Type B pancreatic cell (in vitro differentiated cells): ENCODE measurements around the gene TRMT1. TPM values are rescaled to one million over a fixed set of nuclear protein-coding genes. Genes with fewer than 3 reads are reported as not detected.

Source experiments
- DNase-seq: peaks from one replicate; pipeline ENCODE4 v3.0.0; 2021; ENCODE audit warnings: mixed read lengths; ENCODE audit not compliant: unreplicated experiment; ENCODE audit errors: extremely low spot score
- H3K27ac Mint-ChIP-seq: 2 replicates; pipeline ENCODE4 v1.8.0; 2021; ENCODE audit warnings: mild to moderate bottlenecking, mixed read lengths
- H3K27me3 Mint-ChIP-seq: 2 replicates; pipeline ENCODE4 v1.8.0; 2021; ENCODE audit warnings: mixed read lengths
- H3K36me3 Mint-ChIP-seq: 2 replicates; pipeline ENCODE4 v1.8.0; 2021; ENCODE audit warnings: mixed read lengths
- H3K4me1 Mint-ChIP-seq: one replicate; pipeline ENCODE4 v1.8.0; 2021; ENCODE audit warnings: mixed read lengths; ENCODE audit not compliant: unreplicated experiment
- H3K4me3 Mint-ChIP-seq: 2 replicates; pipeline ENCODE4 v1.8.0; 2021; ENCODE audit warnings: mild to moderate bottlenecking, mixed read lengths
- H3K9me3 Mint-ChIP-seq: 2 replicates; pipeline ENCODE4 v1.8.0; 2021; ENCODE audit warnings: mixed read lengths
- total RNA-seq: library from RNA; stranded (reverse); gene quantifications from 2 replicates; pipeline ENCODE4 v1.2.1, GENCODE V29; 2021; ENCODE audit warnings: low replicate concordance
- TF ChIP-seq, protein P1 (sequence below): fragments of 200-600 bp; sonication (generic); conservative IDR thresholded peaks from 2 replicates; pipeline ENCODE4 v1.5.0; 2021; ENCODE audit warnings: antibody characterized with exemption, mild to moderate bottlenecking

TRMT1 gene
- total RNA-seq, 1 donor from 2014 or later = 69.7 TPM

- H3K4me3 Mint-ChIP-seq = peak within 1 kb of the TSS; percentile 98
- TF ChIP-seq, protein P1, sequence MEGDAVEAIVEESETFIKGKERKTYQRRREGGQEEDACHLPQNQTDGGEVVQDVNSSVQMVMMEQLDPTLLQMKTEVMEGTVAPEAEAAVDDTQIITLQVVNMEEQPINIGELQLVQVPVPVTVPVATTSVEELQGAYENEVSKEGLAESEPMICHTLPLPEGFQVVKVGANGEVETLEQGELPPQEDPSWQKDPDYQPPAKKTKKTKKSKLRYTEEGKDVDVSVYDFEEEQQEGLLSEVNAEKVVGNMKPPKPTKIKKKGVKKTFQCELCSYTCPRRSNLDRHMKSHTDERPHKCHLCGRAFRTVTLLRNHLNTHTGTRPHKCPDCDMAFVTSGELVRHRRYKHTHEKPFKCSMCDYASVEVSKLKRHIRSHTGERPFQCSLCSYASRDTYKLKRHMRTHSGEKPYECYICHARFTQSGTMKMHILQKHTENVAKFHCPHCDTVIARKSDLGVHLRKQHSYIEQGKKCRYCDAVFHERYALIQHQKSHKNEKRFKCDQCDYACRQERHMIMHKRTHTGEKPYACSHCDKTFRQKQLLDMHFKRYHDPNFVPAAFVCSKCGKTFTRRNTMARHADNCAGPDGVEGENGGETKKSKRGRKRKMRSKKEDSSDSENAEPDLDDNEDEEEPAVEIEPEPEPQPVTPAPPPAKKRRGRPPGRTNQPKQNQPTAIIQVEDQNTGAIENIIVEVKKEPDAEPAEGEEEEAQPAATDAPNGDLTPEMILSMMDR = no peak
- no peaks in the 10 kb centered on the region for H3K27me3 Mint-ChIP-seq
- DNase-seq = peak; percentile 97
- H3K9me3 Mint-ChIP-seq = no peaks in the 10 kb centered on the region
- H3K36me3 Mint-ChIP-seq = no peaks in the 10 kb centered on the region
- peak within 1 kb of the TSS; percentile 92 for H3K27ac Mint-ChIP-seq
- peaks cover 39% of the 10 kb centered on the region for H3K4me1 Mint-ChIP-seq
Measured at GRCh38 chr19:13117772-13118423, 1.4 kb upstream of the TRMT1 start, which contains the start of gene NACC1. TSS of gene NACC1 (plus strand) at chr19:13118264. CDS start at chr19:13135208, 16,944 bp downstream.

GRCh38 chr19:13117176-13117771 lies 734 bp upstream of the TRMT1 start:
- peak overlapping the region; percentile 92 for H3K27ac Mint-ChIP-seq
- peaks cover 33% of the 10 kb centered on the region for H3K4me1 Mint-ChIP-seq

DNA sequence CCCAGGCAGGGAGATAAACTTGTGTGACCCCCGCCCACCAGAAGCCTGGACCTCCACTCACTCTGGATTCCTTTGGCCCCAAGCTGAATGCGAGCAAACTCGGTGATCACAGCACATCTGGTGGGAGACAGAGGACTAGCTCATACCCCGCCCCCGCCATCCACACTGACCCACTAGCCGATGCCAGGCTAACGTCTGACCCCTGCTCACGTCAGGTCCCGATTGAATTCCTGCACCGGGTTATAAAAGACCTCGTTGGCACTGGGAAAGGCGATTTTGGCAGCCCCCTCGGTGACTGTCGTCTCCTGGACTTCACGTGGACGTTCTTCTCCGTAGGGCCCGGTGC lies 631 bp downstream of the TRMT1 start:
- Mint-ChIP-seq H3K27me3 (no peaks in the 10 kb centered on the region), H3K9me3 (no peaks in the 10 kb centered on the region), H3K27ac (peak overlapping the region; percentile 92), H3K4me1 (peaks cover 24% of the 10 kb centered on the region), H3K36me3 (no peaks in the 10 kb centered on the region), H3K4me3 (peak overlapping the region; percentile 98)
- TF ChIP-seq, protein P1 = no peak
- DNase-seq = no peak

More at GRCh38 chr19:13117176-13117771, 734 bp upstream of the TRMT1 start:
- TF ChIP-seq, protein P1 = no peak
- no peak for DNase-seq
- Mint-ChIP-seq H3K9me3 (no peaks in the 10 kb centered on the region), H3K36me3 (no peaks in the 10 kb centered on the region), H3K4me3 (peak overlapping the region; percentile 98), H3K27me3 (no peaks in the 10 kb centered on the region)

- DNase-seq = no peak
- H3K27me3 Mint-ChIP-seq = no peaks in the 10 kb centered on the region
- TF ChIP-seq, protein P1 = no peak
- no peak overlapping the region for H3K4me3 Mint-ChIP-seq
- peaks cover 13% of the 10 kb centered on the region for H3K4me1 Mint-ChIP-seq
- no peak overlapping the region for H3K27ac Mint-ChIP-seq
- no peaks in the 10 kb centered on the region for H3K9me3 Mint-ChIP-seq
- H3K36me3 Mint-ChIP-seq = no peaks in the 10 kb centered on the region
Measured at GRCh38 chr19:13112555-13112954, 4.0 kb downstream of the TRMT1 start.

- H3K9me3 Mint-ChIP-seq = no peaks in the 10 kb centered on the region
- H3K4me3 Mint-ChIP-seq = no peak overlapping the region
- TF ChIP-seq, protein P1 = no peak
- no peaks in the 10 kb centered on the region for H3K27me3 Mint-ChIP-seq
- H3K36me3 Mint-ChIP-seq = no peaks in the 10 kb centered on the region
- no peak for DNase-seq
- H3K27ac Mint-ChIP-seq = no peak overlapping the region
- H3K4me1 Mint-ChIP-seq = no peaks in the 10 kb centered on the region
Measured at GRCh38 chr19:13110099-13110610, 6.4 kb downstream of the TRMT1 start.
